Activated CD4-positive, alpha-beta memory T cell treated with anti-CD3 and anti-CD28 coated beads for 36 hours (primary cell): Measurements from ENCODE around the gene ACBD3. TPM values are rescaled to one million over a fixed set of nuclear protein-coding genes. Genes with fewer than 3 reads are reported as not detected.
"Not testable (repeated sequence)": the region's sequence is repeated elsewhere in the genome, so short reads cannot be mapped to it uniquely, and the experiment has no call there.

Experiments
- CTCF ChIA-PET: fragments of 350-600 bp; sonication (Branson Sonifier 250); formaldehyde crosslinking; loops from one replicate; lab custom pipeline; 2021; ENCODE audit warnings: antibody characterized with exemption, inconsistent platforms; lab: Charles Lee
- POLR2A ChIA-PET: fragments of 350-600 bp; sonication (Branson Sonifier 250); formaldehyde crosslinking; loops from one replicate; lab custom pipeline; 2021; ENCODE audit warnings: antibody characterized with exemption; lab: Charles Lee
- DNase-seq: peaks from one replicate; pipeline ENCODE4 v3.0.0-alpha.2; 2020
- H3K27ac Mint-ChIP-seq: one replicate; pipeline ENCODE4 v1.8.0; 2021; ENCODE audit warnings: mixed read lengths
- H3K27me3 Mint-ChIP-seq: one replicate; pipeline ENCODE4 v1.8.0; 2021; ENCODE audit warnings: mixed read lengths
- H3K36me3 Mint-ChIP-seq: one replicate; pipeline ENCODE4 v1.8.0; 2021; ENCODE audit warnings: mixed read lengths
- H3K4me1 Mint-ChIP-seq: one replicate; pipeline ENCODE4 v1.8.0; 2021; ENCODE audit warnings: low read depth, mixed read lengths
- H3K4me3 Mint-ChIP-seq: one replicate; pipeline ENCODE4 v1.8.0; 2021; ENCODE audit warnings: mild to moderate bottlenecking, mixed read lengths
- H3K9me3 Mint-ChIP-seq: one replicate; pipeline ENCODE4 v1.8.0; 2021; ENCODE audit warnings: mixed read lengths
- intact Hi-C: fragments of 100-400 bp; cut with micrococcal nuclease; formaldehyde crosslinking; loops from one replicate; pipeline ENCODE4 v1.15.1; 2023
- total RNA-seq, 2 experiments: library from RNA; stranded (reverse); gene quantifications; one replicate each; pipeline ENCODE4 v1.2.3, GENCODE V29; 2021

The ACBD3 gene
- total RNA-seq, 2 experiments from 2014 or later: 18.7 to 20.7 TPM

DNA sequence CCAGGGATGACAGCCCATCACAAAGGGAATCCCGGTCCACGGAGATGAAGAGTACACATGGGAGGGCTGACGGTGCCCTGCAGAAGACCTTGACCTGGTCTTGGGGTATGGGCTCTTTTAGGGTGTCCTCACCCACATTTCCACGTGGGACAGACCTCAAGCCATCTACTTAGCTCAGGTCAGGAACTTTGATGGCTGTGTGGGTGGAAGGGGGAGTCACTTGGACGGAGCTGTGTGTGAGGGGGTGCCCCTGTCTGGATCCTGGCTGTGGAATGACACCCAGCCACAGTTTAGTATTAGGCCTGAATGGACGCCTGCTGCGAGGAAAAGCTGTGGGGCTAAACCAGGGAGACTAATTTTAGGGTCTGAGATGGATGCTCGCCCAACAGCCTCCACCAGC lies 26.0 kb upstream of the ACBD3 start:
- no peak for DNase-seq
- H3K4me1 Mint-ChIP-seq: no peaks in the 10 kb centered on the region
- H3K27me3 Mint-ChIP-seq: no peaks in the 10 kb centered on the region
- H3K9me3 Mint-ChIP-seq: no peaks in the 10 kb centered on the region
- intact Hi-C loops: no loop called here
- ChIA-PET CTCF (no interaction called here), POLR2A (no interaction called here)
- no peak overlapping the region for H3K27ac Mint-ChIP-seq
- H3K4me3 Mint-ChIP-seq: no peak overlapping the region
- H3K36me3 Mint-ChIP-seq: no peaks in the 10 kb centered on the region

DNA sequence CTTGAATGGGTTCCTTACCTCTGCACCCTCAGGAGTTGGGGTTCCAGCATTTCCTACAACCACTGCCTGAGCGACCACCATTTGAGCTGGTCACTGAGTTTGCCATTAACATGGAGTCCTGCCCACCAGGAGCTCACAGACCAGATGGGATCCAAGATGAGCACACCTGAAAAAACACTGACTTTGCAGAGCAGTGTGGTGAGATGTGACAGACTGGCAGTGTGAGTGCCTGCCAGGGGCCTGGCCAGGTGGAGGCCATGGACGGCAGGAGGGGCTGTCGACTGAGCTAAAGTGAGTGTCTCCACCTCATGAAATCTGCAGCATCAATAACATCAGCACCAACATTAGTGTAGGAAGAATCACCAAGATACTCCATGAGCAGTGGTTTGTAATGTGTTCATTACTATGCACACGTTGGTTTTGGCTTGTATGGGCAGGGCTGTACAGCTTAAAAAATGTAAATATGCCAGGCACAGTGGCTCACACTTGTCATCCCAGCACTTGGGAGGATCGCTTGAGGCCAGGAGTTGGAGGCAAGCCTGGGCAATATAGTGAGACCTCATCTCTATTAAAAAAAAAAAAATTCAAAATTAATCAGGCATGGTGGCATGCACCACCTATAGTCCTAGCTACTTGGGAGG lies 24.8 kb upstream of the ACBD3 start:
- no peaks in the 10 kb centered on the region for H3K9me3 Mint-ChIP-seq
- POLR2A ChIA-PET: no interaction called here

DNA sequence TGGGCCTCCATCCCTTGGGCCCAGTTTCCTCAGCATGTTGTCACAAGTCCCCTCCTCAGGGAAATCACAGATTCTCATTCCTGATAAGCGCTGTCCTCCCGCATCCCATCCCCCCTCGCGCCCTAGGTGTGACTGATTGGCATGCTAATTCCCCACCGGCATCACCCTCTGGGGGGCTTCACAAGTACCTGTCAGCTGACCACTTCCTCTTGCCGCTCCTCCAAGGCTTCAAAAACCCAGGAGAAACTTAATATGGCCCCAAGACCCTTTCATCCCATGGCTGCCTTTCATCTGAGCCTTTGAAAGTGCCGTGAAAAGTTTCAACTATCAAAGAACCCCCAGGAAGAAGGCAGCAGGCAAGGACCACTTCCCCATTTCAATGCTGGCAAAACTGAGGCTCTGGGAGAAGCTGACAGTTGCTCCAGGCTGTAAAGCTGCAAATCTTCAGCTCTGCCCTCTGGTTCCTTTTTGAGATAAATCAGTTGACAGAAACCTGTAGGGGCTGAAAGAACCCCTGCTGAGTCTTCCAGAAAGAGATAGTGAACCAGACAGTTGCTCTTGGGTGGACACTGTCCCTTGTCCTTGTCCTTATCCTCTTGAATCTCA lies 24.1 kb upstream of the ACBD3 start:
- Mint-ChIP-seq H3K9me3 (no peaks in the 10 kb centered on the region), H3K27me3 (peaks cover 3% of the 10 kb centered on the region), H3K36me3 (no peaks in the 10 kb centered on the region), H3K4me1 (no peaks in the 10 kb centered on the region), H3K27ac (no peak overlapping the region), H3K4me3 (no peak overlapping the region)
- ChIA-PET POLR2A (no interaction called here), CTCF (interaction anchor here (1.0 to 1.8 kb wide), 2 partner anchors 14 to 85 kb away, joined by 4 to 5 read pairs; no protein-coding TSS in a partner anchor)
- intact Hi-C loops: no loop called here
- DNase-seq: no peak

More for the DNA sequence above, 24.8 kb upstream of the ACBD3 start:
- Mint-ChIP-seq H3K4me3 (no peak overlapping the region), H3K36me3 (no peaks in the 10 kb centered on the region), H3K4me1 (no peaks in the 10 kb centered on the region), H3K27me3 (peaks cover 3% of the 10 kb centered on the region), H3K27ac (no peak overlapping the region)
- DNase-seq: no peak
- CTCF ChIA-PET: interaction anchor here (1.0 to 1.8 kb wide), 2 partner anchors 14 to 86 kb away, joined by 4 to 5 read pairs; no protein-coding TSS in a partner anchor
- intact Hi-C loops: no loop called here

DNA sequence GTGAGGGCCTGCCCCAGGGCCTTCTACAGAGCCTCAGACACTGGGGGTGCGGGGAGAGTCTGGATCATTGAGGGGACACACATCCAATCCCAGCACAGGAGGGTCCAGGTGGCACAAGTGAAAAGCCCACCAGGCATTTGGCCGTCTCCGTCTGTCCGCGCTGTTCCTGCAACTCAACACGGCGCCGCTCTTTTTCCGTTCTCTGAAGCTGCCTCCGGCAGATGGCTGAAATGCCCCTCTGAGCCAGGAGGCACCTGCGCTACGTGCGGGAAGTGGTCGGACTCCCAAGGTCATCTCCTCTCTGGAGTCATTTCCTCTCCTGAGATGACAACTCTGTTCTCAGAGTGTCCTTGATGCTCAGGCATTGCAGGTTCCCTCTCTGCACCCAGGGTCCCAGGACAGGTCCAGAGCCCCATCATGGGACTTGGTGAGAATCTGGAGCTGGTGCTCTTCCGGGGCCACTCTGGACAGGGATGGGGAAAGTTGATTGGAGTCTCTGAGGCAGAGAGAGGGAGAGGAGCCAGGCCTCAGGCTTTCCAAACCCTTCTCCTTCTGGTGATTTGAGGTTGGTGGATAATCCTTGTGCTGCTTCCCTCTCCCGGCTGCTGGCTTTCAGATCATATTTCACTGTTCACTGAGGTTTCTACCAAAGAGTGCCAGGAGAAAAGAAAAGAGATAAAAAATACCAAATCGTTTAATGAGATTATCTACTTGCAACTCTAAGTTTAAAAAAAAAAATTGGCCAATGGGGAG lies 22.9 kb upstream of the ACBD3 start:
- Mint-ChIP-seq H3K36me3 (no peaks in the 10 kb centered on the region), H3K4me3 (no peak overlapping the region), H3K9me3 (no peaks in the 10 kb centered on the region), H3K27me3 (peaks cover 3% of the 10 kb centered on the region), H3K4me1 (no peaks in the 10 kb centered on the region), H3K27ac (no peak overlapping the region)
- intact Hi-C loops: no loop called here
- DNase-seq: no peak
- POLR2A ChIA-PET: no interaction called here
- CTCF ChIA-PET: no interaction called here

DNA sequence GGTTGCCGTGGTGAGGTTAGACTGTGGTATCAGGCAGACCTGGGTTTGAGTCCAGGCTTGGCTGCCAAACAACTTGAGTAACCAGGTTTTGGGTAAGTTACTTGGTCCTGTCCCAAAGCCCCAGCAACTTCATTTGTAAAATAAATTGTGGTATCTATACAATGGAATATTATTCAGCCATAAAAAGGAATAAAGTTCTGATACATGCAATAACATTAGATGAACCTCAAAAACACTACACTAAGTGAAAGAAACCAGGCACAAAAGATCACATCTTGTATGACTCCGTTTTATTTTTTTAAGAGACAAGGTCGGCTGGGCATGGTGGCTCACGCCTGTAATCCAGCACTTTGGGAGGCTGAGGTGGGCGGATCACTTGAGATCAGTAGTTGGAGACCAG lies 20.5 kb upstream of the ACBD3 start:
- CTCF ChIA-PET: no interaction called here
- H3K9me3 Mint-ChIP-seq: no peaks in the 10 kb centered on the region

DNA sequence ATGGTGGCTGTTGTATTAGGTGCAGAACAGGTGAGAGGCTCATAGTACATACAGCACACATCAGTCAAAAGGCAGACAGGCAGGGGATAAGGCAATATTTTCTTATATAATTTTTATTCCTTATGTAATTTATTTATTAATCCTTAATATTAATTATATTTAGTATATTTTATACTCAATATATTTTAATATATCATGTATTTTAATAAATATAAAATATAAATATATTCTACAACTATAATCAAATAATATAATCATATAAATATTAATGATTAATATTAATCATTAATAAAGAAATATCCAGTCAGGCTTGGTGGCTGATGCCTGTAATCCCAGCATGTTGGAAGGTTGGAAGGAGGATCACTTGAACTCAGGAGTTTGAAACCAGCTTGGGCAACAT lies 17.7 kb upstream of the ACBD3 start:
- POLR2A ChIA-PET: no interaction called here
- intact Hi-C loops: no loop called here

More for the DNA sequence above, 20.5 kb upstream of the ACBD3 start:
- peaks cover 5% of the 10 kb centered on the region for H3K27me3 Mint-ChIP-seq
- H3K27ac Mint-ChIP-seq: no peak overlapping the region
- H3K4me1 Mint-ChIP-seq: no peaks in the 10 kb centered on the region
- H3K4me3 Mint-ChIP-seq: no peak overlapping the region
- DNase-seq: no peak
- POLR2A ChIA-PET: no interaction called here
- intact Hi-C loops: no loop called here
- H3K36me3 Mint-ChIP-seq: no peaks in the 10 kb centered on the region

DNA sequence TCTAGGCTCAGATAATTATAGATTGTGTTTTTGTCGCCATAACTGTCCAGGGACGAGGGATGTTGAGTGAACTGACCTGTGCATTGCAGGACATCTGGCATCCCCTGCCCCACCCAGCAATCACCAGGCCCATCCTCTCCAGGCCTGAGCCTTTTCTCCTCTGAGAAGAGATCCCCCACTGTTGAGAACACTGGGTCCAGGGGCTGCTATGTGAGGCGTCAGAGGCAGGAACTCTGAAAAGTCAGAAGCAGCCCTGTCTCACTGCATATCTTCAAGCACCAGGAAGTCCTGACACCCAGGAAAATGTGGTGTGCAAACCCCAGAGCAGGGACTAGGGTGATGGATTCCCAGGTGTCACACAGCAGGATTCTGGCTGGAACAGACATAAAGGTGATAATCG lies 17.1 kb upstream of the ACBD3 start:
- ChIA-PET POLR2A (no interaction called here), CTCF (no interaction called here)
- intact Hi-C loops: no loop called here
- DNase-seq: no peak
- Mint-ChIP-seq H3K9me3 (no peaks in the 10 kb centered on the region), H3K27me3 (peaks cover 5% of the 10 kb centered on the region), H3K36me3 (no peaks in the 10 kb centered on the region), H3K4me1 (no peaks in the 10 kb centered on the region), H3K27ac (no peak overlapping the region), H3K4me3 (no peak overlapping the region)

More for the DNA sequence above, 17.7 kb upstream of the ACBD3 start:
- Mint-ChIP-seq H3K9me3 (no peaks in the 10 kb centered on the region), H3K4me1 (no peaks in the 10 kb centered on the region), H3K4me3 (no peak overlapping the region), H3K36me3 (no peaks in the 10 kb centered on the region), H3K27ac (no peak overlapping the region), H3K27me3 (peaks cover 5% of the 10 kb centered on the region)
- DNase-seq: no peak
- CTCF ChIA-PET: no interaction called here

DNA sequence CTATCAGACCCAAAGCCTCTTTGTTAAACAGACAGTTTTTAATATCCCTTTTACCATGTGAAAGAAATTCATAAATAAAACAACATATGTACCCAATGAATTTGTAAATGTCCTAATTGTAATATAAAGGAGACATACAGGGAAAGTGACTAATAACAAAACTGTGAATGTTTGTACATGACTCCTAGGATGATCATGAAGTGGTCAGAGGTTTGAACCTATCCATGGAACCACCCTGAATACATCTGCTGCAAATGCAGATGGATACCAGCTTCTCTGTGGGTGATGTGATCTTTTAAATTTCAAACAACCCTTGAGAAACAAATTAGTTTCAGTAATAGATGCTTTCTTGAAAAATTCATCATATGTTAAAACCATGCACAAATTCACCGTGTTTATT lies 16.7 kb upstream of the ACBD3 start:
- DNase-seq: no peak
- no peak overlapping the region for H3K27ac Mint-ChIP-seq
- POLR2A ChIA-PET: no interaction called here
- no peaks in the 10 kb centered on the region for H3K36me3 Mint-ChIP-seq
- H3K9me3 Mint-ChIP-seq: no peaks in the 10 kb centered on the region
- H3K27me3 Mint-ChIP-seq: peaks cover 5% of the 10 kb centered on the region
- H3K4me1 Mint-ChIP-seq: no peaks in the 10 kb centered on the region
- CTCF ChIA-PET: interaction anchor here (0.9 to 11.5 kb wide), 2 partner anchors 77 to 139 kb away, joined by 3 to 259 read pairs; no protein-coding TSS in a partner anchor
- intact Hi-C loops: no loop called here
- no peak overlapping the region for H3K4me3 Mint-ChIP-seq

DNA sequence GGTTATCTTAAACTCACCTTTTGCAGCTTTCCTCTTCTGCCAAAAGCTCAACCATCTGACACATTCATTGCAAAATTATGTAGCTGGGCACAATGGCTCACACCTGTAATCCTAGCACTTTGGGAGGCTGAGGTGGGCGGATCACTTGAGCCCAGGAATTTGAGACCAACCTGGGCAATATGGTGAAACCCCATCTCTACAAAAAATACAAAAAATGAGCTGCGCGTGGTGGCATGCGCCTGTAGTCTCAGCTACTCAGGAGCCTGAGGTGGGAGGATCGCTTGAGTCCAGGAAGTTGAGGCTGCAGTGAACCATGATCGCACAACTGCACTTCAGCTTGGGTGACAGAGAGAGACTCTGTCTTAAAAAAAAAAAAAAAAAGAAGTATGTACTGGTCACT lies 16.1 kb upstream of the ACBD3 start:
- intact Hi-C loops: not testable (repeated sequence)

DNA sequence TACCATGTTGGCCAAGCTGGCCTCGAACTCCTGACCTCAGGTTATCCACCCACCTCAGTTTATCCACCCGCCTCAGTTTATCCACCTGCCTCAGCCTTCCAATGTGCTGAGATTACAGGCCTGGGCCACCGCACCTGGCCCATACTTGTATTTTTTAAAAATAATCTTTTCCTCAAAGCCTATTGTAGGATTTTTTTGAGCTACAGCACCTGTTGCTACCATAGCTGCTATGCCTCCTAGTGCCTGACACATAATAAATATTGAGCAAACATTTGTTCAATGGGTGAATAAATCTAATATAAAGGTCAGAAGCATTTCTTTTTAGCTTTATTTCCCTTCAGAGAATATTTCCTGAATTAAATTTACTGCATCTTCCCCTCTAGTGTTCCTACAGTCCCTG lies 15.7 kb upstream of the ACBD3 start:
- ChIA-PET CTCF (interaction anchor here (1.0 to 11.5 kb wide), 3 partner anchors 76 to 131 kb away, joined by 4 to 259 read pairs (median 11); no protein-coding TSS in a partner anchor), POLR2A (no interaction called here)
- intact Hi-C loops: no loop called here
- no peaks in the 10 kb centered on the region for H3K36me3 Mint-ChIP-seq
- DNase-seq: no peak
- no peaks in the 10 kb centered on the region for H3K4me1 Mint-ChIP-seq
- no peak overlapping the region for H3K4me3 Mint-ChIP-seq
- no peak overlapping the region for H3K27ac Mint-ChIP-seq
- no peaks in the 10 kb centered on the region for H3K9me3 Mint-ChIP-seq
- peaks cover 5% of the 10 kb centered on the region for H3K27me3 Mint-ChIP-seq

More for the DNA sequence above, 16.1 kb upstream of the ACBD3 start:
- H3K27ac Mint-ChIP-seq, H3K27me3 Mint-ChIP-seq, DNase-seq, H3K36me3 Mint-ChIP-seq, H3K4me3 Mint-ChIP-seq, H3K9me3 Mint-ChIP-seq, POLR2A ChIA-PET, H3K4me1 Mint-ChIP-seq: not testable (repeated sequence)
- CTCF ChIA-PET: interaction anchor here (0.9 to 11.5 kb wide), 4 partner anchors 77 to 138 kb away, joined by 3 to 259 read pairs (median 8); no protein-coding TSS in a partner anchor

DNA sequence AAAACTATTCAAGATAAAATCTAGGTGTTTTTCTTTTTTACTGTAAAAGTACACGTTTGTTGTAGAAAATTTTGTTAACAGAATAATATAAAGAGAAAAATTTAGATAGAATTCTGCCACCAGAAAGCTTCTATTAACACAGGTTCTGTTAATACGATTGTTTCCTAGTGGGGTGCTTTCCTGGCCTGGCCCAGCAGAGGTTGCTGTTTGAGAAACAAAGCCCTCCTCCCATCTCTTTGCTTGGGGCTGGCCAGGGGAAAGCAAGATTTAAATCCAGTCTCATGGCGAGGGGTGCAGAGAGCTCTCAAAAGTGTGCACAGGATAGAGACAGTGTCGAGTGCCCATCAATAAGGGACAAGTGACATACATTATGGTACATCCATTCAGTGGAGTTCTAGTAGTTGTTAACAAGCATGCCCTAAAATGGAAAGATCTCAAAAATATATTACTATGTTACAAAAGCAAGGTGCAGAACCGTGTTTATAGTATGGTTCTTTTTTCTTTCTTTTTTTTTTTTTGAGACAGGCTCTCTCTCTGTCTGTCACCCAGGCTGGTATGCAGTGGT lies 14.6 kb upstream of the ACBD3 start:
- Mint-ChIP-seq H3K4me1 (peaks cover 2% of the 10 kb centered on the region), H3K27me3 (peaks cover 2% of the 10 kb centered on the region), H3K4me3 (no peak overlapping the region), H3K27ac (no peak overlapping the region), H3K36me3 (no peaks in the 10 kb centered on the region), H3K9me3 (no peaks in the 10 kb centered on the region)
- no peak for DNase-seq
- CTCF ChIA-PET: interaction anchor here (0.7 to 11.5 kb wide), 4 partner anchors 16 to 132 kb away, joined by 3 to 259 read pairs (median 7); no protein-coding TSS in a partner anchor
- intact Hi-C loops: loop anchor here (1.0 kb wide), 1 partner anchor 132 kb away; no protein-coding TSS in a partner anchor
- POLR2A ChIA-PET: interaction anchor here (1.2 kb wide), 1 partner anchor 132 kb away, joined by 3 read pairs; no protein-coding TSS in a partner anchor

DNA sequence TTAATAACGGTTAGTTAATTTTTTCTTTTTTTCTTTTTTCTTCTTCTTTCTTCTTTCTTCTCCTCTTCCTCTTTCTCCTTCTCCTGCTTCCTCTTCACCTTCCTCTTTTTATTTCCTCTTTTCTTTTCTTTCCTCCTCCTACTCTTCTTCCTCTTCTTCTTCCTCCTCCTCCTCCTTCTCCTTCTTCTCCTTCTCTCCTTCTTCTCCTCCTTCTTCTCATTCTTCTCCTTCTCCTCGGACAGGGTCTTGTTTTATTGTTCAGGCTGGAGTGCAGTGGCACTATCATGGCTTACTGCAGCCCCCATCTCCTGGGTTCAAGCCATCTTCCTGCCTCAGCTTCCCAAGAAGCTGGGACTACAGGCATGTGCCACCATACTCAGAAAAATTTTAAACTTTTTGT lies 13.4 kb upstream of the ACBD3 start:
- H3K27ac Mint-ChIP-seq: no peak overlapping the region
- peaks cover 5% of the 10 kb centered on the region for H3K27me3 Mint-ChIP-seq
- intact Hi-C loops: loop anchor here (5.0 kb wide), 1 partner anchor 238 kb away; no protein-coding TSS in a partner anchor
- H3K9me3 Mint-ChIP-seq: no peaks in the 10 kb centered on the region
- no peaks in the 10 kb centered on the region for H3K36me3 Mint-ChIP-seq
- DNase-seq: no peak
- no peak overlapping the region for H3K4me3 Mint-ChIP-seq
- POLR2A ChIA-PET: no interaction called here
- H3K4me1 Mint-ChIP-seq: peaks cover 2% of the 10 kb centered on the region
- CTCF ChIA-PET: interaction anchor here (11.5 kb wide), 1 partner anchor 74 kb away, joined by 259 read pairs; no protein-coding TSS in a partner anchor
